Stimulated activated CD4-positive, alpha-beta T cell treated with anti-CD3 and anti-CD28 coated beads, Interleukin-4, amount 100 ng/mL, for 48 hours (primary cell): Measurements from ENCODE around the gene PPP1R8.

Source experiments
- DNase-seq, 2 donors: peaks; one replicate each; pipeline ENCODE4 v3.0.0-alpha.2; 2020; ENCODE audit warnings: low read depth in 2 of 2

Gene PPP1R8

DNA sequence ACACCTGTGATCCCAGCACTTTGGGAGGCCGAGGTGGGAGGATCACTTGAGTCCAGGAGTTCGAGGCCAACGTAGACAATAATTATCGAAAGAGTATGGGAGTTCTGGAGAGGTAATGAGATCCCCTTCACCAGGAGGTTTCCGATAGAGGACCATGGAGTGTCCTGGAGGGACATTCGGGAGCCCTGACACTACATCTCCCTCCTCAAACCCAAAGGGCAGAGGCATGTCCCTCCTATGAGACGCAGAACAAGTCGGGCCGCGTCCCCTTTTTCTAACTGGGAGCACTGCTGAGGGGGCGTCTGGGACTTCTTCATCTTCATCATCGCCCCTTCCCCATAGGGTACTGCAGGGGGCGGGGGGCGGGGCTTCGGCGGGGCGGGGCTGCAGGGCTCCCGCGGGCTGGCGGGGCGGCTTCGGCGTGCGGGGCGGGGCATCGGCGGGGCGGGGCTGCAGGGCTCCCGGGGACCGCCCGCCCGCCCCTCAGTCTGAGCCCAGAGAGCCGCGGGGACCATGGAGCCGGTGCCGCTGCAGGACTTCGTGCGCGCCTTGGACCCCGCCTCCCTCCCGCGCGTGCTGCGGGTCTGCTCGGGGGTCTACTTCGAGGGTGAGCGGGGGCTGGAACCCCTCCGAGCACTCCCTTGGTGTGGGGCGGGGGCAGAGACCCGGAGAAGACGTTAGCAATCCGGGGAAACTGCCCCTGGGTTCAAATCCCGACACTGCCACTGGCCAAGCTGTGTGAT lies 41.6 kb downstream of the PPP1R8 start, which contains the start of gene THEMIS2:
THEMIS2 (plus strand) TSS at position 486 of the 743 bp plus-strand sequence; CDS start at position 514, 28 bp downstream.
- peak; percentile 75 to 81 for DNase-seq

DNA sequence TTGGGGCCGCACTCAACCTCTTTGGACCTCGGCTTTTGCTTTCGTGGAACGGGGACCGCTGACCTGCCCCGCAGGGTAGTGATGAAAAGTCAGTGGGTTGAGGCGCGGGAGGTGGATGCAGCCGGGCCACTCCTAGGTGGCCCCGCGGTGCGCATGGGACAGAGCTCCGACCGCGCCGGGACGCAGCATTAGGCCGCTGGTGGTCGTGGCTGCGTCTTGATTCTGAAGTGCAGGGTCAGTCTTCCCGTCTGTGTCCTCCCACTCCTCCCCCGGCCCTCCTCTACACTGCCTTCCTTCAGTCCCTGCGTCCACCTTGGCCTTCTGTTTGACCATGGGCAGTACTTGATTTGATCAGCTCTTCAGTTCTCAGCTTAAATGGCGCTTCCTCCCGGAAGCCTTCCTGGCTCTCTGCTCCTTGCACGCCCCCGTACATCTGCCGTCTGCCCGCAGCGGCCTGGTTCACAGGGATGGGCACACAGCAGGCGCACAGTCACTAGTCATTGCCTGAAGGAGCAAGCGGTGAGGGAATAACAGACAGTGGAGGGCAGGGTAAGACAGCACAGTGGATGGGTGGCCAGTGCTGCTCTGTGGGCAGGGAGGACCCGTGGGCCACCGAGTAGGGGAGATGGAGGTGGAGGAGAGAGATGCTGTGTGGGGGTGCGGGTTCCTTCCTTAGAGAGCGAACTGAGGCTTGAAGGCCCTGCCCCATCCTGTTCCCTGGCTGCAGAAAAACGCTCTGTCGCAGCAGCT lies 42.4 kb downstream of the PPP1R8 start:
- peak; percentile 31 to 42 for DNase-seq

DNA sequence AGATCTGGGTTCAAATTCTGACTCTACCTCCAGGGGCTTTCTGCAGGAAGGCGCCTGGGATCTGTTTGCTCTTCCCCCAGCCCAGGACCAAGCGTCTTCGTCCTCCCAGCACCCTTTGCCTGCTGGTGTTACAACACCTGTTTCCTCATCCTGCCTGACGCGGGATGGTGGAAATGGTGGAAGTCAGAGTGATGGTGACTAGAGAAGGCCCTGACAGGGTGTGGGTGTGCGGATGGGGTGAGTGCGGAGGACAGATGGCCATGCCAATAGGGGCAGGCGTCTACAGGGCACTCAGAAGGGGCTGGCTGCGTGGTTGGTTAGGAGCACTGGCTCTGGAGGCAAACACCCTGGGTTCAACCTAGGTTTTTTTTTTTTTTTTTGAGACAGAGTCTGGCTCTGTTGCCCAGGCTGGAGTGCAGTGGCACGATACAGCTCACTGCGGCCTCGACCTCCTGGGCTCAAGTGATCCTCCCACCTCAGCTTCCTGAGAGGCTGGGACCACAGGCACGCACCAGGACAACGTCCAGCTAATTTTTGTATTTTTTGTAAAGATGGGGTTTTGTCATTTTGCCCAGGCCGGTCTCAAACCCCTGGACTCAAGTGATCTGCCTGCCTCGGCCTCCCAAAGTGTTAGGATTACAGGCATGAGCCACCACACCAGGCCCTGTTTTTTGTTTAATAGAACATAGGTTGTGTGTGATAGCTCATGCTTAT lies 43.2 kb downstream of the PPP1R8 start:
- no peak for DNase-seq

DNA sequence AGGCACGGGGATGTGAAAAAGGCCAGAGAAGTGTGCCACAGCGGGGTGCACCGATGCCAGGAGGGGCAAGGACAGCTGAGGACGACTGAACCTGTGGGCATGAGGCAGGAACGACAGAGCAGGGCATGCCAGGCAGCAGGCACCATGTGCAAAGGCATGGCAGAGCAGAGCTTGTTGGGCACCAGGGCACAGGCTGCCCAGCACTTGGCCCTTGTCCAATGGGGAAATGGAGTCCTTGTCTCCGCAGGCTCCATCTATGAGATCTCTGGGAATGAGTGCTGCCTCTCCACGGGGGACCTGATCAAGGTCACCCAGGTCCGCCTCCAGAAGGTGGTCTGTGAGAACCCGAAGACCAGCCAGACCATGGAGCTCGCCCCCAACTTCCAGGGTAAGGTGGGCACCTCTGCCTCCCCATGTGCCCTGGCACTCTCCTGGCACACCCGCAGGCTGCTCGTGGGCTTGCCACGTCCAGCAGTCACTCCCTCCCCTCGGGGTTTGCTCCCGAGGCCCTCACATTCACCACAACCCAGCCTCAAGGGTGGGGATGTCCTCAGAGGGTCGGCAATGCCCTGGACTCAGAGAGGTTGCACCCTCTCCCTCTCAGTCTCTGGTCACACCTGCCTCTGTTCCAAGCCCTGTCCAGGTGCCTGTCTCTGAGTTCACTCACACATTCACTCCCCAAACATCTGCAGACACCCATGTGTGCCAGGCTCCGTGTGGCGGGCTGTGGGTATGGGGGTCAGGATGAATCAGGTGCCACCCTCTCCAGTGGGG lies 45.9 kb downstream of the PPP1R8 start:
- DNase-seq = no peak

DNA sequence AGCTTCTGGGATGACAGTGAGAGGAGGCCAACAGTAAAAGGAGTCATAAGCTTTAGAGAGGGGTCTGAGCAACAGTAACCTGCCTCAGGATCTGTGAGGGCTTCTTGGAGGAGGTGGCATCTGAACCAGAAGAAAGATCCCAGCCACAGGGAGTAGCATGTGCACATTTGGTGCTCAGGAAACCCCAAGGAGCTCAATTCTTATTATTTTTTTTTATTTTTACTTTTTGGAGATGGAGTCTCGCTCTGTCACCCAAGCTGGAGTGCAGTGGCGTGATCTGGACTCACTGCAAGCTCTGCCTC lies 46.5 kb downstream of the PPP1R8 start:
- DNase-seq = no peak

DNA sequence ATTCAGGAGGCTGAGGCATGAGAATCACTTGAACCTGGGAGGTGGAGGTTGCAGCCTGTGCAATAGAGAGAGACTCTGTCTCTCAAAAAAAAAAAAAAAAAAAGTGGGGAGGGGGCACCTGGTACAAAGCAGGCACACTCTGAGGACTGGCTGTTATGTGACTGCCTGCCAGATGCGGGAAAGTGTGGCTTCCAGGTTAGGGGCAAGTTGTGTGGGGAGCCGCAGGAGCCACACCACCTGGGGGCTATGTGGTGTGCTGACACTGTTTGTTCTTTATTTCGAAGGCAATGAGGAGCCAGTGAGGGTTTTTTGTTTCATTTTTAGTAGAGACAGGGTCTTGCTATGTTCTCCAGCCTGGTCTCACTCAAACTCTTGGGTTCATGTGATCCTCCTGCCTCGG lies 47.5 kb downstream of the PPP1R8 start:
- no peak for DNase-seq

DNA sequence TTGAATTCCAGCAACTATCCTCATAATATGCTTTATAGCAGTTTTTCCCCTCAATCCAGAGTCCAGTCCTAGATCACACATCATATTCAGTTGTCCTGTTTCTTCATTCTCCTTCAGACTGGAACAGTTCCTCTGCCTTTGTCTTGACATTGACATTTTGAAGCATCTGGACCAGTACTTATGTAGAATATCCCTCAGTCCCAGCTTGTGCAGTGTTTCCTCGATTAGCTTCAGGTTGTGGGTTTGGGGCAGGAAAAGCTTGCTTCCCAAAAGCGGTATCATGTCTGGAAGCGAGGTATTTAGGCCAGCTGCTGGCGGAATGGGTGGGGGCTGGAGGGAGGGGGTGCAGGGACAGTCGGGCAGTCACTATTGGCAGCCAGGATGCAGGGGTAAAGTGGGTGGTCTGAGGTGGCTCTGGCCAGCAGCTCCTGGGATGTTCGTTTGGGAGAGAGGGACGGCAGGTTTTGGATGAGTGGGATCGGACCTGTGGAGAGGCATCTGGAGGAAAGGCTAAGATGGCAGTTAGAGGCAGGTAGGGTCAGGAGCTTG lies 48.3 kb downstream of the PPP1R8 start:
- no peak for DNase-seq

DNA sequence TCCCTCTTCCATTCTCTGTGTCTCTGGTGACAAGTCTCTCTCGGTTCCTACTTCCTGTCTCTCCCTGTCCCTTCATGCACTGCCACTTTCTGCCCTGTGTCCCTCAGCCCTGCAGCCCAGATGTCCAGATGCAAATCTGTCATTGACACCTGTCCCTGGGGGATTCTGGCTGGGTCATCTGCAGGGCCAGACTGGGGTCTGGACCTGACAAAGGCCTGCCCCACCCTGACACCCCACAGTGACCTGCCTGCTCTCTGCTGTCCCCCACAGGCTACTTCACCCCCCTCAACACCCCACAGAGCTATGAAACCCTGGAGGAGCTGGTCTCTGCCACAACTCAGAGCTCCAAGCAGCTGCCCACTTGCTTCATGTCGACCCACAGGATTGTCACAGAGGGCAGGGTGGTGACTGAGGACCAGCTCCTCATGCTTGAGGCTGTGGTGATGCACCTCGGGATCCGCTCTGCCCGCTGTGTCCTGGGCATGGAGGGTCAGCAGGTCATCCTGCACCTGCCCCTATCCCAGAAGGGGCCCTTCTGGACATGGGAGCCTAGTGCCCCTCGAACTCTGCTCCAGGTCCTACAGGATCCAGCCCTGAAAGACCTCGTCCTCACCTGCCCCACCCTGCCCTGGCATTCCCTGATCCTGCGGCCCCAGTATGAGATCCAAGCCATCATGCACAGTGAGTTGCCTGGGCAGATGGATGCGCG lies 48.9 kb downstream of the PPP1R8 start:
- no peak for DNase-seq

DNA sequence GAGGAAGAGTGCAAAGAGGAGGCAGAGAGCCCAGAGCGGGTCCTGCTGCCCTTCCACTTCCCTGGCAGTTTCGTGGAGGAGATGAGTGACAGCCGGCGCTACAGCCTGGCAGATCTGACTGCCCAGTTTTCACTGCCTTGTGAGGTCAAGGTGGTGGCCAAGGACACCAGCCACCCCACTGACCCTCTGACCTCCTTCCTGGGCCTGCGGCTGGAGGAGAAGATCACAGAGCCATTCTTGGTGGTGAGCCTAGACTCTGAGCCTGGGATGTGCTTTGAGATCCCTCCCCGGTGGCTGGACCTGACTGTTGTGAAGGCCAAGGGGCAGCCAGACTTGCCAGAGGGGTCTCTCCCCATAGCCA lies 51.9 kb downstream of the PPP1R8 start:
- DNase-seq = no peak

DNA sequence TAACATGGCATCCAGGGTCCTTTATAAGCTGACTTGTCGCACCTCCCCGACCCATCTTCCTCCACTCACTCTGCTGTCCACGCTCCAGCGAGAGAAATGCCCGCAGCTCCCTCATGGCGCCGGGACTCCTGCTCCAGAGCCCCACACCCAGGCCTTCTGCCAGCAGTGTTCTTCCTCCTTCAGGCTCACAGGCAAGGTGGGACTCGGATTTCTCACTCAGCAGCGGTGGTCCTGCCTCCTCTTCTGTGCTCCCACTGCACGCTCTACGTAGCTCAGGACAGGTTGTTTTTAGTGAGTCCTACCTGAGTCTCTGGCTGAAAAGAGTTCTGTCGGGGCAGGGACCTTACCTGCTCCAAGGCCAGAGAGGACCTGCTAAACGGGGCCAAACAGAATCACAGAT lies 53.0 kb downstream of the PPP1R8 start:
- DNase-seq = no peak

DNA sequence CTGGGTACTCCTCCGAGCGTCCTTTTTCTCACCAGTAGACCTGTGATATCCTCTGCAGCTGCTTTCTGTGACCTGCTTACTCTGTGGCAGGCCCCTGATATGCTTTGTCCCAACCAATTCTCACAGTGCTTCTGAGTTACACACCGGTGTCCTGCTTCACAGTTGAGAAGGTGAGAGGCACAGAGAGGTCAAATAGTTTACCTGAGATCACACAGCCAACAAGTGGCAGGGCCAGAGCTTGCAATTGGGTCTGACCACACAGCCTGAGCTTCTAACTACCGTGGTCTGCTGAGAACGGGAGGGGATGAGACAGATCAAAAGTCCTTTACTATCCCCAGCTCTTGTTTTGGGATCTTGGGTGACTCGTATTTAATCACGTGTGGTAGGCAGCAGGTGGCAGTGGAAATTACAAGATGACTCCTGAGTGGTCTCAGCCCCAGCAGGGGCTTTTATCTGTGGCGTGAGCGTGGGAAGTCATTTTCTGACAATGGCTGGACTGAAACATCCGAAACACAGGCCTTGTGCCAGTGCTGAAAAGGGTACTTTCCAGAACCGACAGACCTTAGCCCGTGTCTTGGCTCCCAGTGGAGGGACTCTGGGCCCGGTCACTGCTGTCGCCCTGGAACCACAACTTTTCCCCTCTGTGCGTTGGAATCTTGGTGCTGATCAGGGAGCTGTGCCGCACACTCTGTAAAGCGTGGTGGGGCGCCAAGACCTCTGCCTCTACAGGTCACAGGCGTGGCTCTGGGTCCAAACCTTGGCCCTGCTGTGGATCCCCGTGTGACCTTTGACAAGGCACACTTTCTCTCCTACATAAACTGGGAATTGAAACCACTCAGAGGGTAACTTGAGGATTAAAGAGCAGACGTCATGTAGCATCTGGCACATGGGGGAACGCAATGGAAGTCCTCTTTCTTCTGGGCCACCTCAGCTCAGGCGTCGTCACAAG lies 53.7 kb downstream of the PPP1R8 start:
- DNase-seq = no peak

DNA sequence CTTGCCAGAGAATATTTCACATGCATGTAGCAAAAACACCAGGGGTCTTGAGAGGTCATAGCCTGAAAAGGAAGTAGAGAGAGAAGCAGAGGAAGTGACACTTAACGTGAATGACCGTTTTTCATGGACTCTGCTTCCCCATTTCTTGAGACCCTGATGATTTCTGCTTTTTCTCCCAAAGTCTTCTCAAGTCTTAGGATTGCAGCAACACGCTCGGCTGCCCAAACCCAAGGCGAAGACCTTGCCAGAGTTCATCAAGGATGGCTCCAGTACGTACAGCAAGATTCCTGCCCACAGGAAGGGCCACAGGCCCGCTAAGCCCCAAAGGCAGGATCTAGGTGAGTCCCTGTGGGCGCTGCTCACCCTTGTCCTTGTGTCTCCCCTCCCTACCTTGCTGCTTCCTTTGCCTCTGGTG lies 54.5 kb downstream of the PPP1R8 start:
- no peak for DNase-seq

DNA sequence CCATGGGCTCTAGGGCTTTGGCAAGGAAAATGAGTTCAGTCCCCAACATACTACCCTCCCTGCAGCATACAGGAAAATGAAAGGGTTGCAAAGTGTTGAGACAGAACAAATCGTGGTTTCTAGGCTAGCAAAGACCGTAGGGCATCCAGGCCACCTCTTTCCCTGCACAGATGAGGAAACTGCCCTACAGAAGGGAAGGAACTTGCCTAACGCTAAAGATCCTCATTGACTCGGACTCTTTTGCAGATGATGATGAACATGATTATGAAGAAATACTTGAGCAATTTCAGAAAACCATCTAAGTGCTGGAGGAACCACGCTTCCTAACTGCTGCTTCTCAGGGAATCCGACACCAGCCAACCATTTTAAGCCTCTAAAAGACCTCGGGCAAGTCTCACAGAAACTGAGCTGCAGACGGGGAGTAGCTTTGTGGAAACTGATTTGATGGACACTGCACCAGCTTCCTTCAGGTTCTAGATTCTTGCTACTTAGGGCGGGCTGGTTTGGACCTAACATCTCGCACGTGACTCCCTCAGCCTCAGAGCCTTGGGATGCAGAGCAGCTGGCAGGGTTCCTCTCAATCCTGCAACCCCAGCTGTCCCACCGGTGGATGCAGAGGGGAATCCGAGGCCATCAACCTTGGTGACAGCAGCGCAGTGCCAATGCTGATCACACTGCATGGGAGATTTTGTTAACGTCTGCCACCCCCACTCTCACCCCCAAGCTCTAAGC lies 55.2 kb downstream of the PPP1R8 start:
- no peak for DNase-seq

DNA sequence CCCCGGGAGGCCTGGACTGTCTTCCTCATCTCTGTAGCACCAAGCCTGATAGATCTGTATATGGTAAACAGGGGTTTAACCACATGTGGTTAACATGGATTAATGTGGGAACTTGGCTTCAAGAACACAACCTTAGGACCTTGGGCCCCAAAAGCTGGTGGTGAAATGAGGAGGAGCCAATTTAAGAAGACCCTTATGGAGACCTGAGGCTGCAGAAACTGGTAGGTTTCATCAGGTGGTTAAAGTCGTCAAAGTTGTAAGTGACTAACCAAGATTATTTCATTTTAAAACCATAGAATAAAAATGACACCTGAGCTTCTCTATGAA lies 55.7 kb downstream of the PPP1R8 start:
- DNase-seq = no peak

DNA sequence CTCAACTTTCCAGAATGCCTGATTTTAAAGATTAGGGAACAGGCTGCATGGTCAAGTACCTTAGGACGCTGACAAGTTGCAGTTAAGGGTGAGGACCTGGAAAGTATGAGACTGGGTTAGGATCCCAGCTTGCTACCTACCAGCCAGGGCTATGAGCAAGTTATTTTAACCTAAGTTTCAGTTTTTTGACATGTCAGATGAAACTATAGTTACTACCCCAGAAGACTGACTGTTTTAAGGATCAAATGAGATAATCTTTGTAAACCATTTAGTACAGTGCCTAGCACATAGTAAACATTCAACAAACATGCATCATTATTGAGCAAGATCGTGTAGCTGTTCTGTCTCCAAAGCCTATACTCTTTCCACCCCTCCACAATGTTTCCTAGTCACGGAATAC lies 56.2 kb downstream of the PPP1R8 start:
- DNase-seq = no peak

DNA sequence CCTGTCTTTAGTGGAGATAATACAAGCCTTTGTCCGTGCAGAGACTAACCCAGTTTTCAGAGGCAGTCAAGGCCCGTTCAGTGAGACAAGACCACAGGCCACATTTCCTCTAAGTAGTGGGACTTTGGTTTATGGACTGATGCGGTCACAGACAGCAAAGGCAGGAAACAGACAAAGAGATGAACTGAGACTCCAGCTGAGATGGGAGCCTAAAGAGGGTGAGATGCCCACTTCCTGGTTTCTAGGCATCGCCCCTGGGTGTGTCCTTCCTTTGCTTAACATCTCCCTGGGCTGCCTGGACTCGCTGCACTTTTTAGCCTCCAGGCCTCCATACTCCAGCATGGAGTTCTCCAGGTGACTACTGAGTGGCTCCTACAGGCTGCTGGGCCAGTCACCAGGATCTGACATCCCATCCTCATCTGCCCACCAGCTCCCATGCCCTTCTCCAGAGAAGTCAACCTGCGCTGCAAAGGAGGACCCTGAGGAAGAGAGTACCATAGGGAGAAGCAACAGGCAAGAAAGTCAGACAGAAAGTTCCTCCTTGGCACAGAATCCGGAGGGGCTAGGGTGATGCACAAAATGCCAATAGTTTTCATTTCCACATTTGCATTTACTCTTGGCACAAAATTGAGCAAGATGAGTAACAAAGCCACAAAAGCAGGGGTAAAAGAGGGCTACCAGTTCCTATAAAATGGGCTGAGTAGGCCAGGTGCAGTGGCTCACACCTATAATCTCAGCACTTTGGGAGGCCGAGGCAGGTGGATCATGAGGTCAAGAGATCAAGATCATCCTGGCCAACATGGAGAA lies 56.8 kb downstream of the PPP1R8 start:
- DNase-seq = no peak

DNA sequence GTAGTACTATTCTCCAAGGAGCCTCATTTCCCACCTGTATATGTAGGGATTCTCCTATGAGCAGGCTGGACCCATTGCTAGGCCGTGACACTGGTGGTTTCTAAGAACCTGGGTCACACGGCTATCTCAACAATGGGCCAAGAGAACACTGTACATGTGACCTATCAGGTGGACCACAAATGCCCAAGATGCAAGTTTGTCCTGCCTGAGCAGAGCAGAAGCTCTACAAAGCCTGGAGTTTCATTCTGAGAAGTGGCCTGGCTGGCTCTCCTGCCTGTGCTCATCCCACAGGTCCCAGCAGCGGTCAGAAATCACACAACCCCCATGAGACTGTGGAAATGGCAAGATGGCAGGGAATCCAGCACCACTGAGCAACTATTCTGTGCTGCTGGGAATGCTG lies 58.9 kb downstream of the PPP1R8 start:
- no peak for DNase-seq

DNA sequence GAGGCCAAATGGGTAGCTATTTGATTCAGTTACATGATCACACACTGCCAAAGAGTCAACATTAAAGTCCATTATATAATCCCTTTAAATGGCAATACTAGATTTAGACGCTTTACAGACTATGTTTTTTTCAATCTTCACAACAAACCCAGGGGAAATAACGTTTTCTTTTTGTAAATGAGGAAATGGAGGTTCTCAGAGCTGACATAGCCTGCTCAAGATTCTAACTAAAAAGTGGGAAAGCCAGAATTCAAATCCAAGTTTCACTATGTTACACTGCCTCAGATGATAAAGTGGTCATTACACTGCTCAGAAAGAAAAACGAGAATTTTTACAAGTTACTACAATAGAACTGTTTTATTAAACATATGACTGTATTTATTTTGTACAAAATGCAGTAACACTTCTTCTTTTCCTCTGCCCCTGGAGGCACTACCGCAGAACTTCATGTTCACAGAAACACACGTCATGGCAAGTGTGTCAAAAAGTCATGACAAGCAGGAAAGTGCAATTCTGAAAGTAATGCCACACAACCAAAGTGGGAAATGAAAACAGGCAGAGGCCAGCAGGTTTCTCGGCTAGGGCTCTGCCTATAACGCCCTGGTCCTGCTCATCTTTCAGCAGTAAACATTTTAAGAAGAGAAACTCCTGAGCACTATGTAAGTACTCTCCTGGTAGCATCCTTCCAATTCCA lies 60.8 kb downstream of the PPP1R8 start:
- DNase-seq = no peak
